ENCODE results near the gene FOXP2. TPM values are rescaled to one million over a fixed set of nuclear protein-coding genes. Genes with fewer than 3 reads are reported as not detected.
"Not testable (repeated sequence)": the region's sequence is repeated elsewhere in the genome, so short reads cannot be mapped to it uniquely, and the experiment has no call there.

The FOXP2 gene
- total RNA-seq, 1 donor from 2014 or later = not detected

GRCh38 chr7:114590298-114590697 lies 175.7 kb downstream of the FOXP2 start:
- DNase-seq (ENCODE audit: low spot score) = no peak
- no peaks in the 10 kb centered on the region for H3K4me1 Mint-ChIP-seq (ENCODE audit: low read depth)
- no peaks in the 10 kb centered on the region for H3K9me3 Mint-ChIP-seq
- no peaks in the 10 kb centered on the region for H3K36me3 Mint-ChIP-seq (ENCODE audit: low read depth)
- H3K27me3 Mint-ChIP-seq (ENCODE audit: insufficient read depth) = no peaks in the 10 kb centered on the region
- H3K4me3 Mint-ChIP-seq = no peak overlapping the region
- H3K27ac Mint-ChIP-seq = no peak overlapping the region
- intact Hi-C loops (cut with micrococcal nuclease) = no loop called here

GRCh38 chr7:114598946-114599345 lies 184.3 kb downstream of the FOXP2 start:
- H3K27ac Mint-ChIP-seq = no peak overlapping the region
- H3K27me3 Mint-ChIP-seq (ENCODE audit: insufficient read depth) = no peaks in the 10 kb centered on the region
- no peaks in the 10 kb centered on the region for H3K36me3 Mint-ChIP-seq (ENCODE audit: low read depth)
- H3K4me1 Mint-ChIP-seq (ENCODE audit: low read depth) = no peaks in the 10 kb centered on the region
- H3K4me3 Mint-ChIP-seq = no peak overlapping the region
- H3K9me3 Mint-ChIP-seq = no peaks in the 10 kb centered on the region
- intact Hi-C loops (cut with micrococcal nuclease) = no loop called here
- DNase-seq (ENCODE audit: low spot score) = no peak

- H3K9me3 Mint-ChIP-seq = no peaks in the 10 kb centered on the region
- intact Hi-C loops (cut with micrococcal nuclease) = no loop called here
- no peaks in the 10 kb centered on the region for H3K4me1 Mint-ChIP-seq (ENCODE audit: low read depth)
- H3K36me3 Mint-ChIP-seq (ENCODE audit: low read depth) = no peaks in the 10 kb centered on the region
- DNase-seq (ENCODE audit: low spot score) = no peak
- no peak overlapping the region for H3K27ac Mint-ChIP-seq
- H3K4me3 Mint-ChIP-seq = no peak overlapping the region
- no peaks in the 10 kb centered on the region for H3K27me3 Mint-ChIP-seq (ENCODE audit: insufficient read depth)
These were observed 191.5 kb downstream of the FOXP2 start for GRCh38 chr7:114606100-114606499.

GRCh38 chr7:114608822-114609221 lies 194.2 kb downstream of the FOXP2 start:
- H3K9me3 Mint-ChIP-seq; H3K4me3 Mint-ChIP-seq; DNase-seq (ENCODE audit: low spot score); intact Hi-C loops (cut with micrococcal nuclease); H3K27me3 Mint-ChIP-seq (ENCODE audit: insufficient read depth); H3K36me3 Mint-ChIP-seq (ENCODE audit: low read depth); H3K4me1 Mint-ChIP-seq (ENCODE audit: low read depth); H3K27ac Mint-ChIP-seq: not testable (repeated sequence)

- no peak overlapping the region for H3K27ac Mint-ChIP-seq
- no peaks in the 10 kb centered on the region for H3K9me3 Mint-ChIP-seq
- intact Hi-C loops (cut with micrococcal nuclease) = no loop called here
- DNase-seq (ENCODE audit: low spot score) = no peak
- H3K36me3 Mint-ChIP-seq (ENCODE audit: low read depth) = no peaks in the 10 kb centered on the region
- no peak overlapping the region for H3K4me3 Mint-ChIP-seq
- H3K4me1 Mint-ChIP-seq (ENCODE audit: low read depth) = no peaks in the 10 kb centered on the region
- no peaks in the 10 kb centered on the region for H3K27me3 Mint-ChIP-seq (ENCODE audit: insufficient read depth)
These were observed 205.6 kb downstream of the FOXP2 start for GRCh38 chr7:114620208-114620607.

GRCh38 chr7:114622221-114622620 lies 207.6 kb downstream of the FOXP2 start:
- no peak for DNase-seq (ENCODE audit: low spot score)
- H3K36me3 Mint-ChIP-seq (ENCODE audit: low read depth) = no peaks in the 10 kb centered on the region
- intact Hi-C loops (cut with micrococcal nuclease) = no loop called here
- H3K27ac Mint-ChIP-seq = no peak overlapping the region
- no peaks in the 10 kb centered on the region for H3K9me3 Mint-ChIP-seq
- no peaks in the 10 kb centered on the region for H3K27me3 Mint-ChIP-seq (ENCODE audit: insufficient read depth)
- H3K4me3 Mint-ChIP-seq = no peak overlapping the region
- H3K4me1 Mint-ChIP-seq (ENCODE audit: low read depth) = no peaks in the 10 kb centered on the region

GRCh38 chr7:114623146-114623545 lies 208.5 kb downstream of the FOXP2 start:
- Mint-ChIP-seq H3K4me3 (no peak overlapping the region), H3K27ac (no peak overlapping the region), H3K27me3 (ENCODE audit: insufficient read depth) (no peaks in the 10 kb centered on the region), H3K36me3 (ENCODE audit: low read depth) (no peaks in the 10 kb centered on the region), H3K4me1 (ENCODE audit: low read depth) (no peaks in the 10 kb centered on the region), H3K9me3 (no peaks in the 10 kb centered on the region)
- no peak for DNase-seq (ENCODE audit: low spot score)
- intact Hi-C loops (cut with micrococcal nuclease) = no loop called here

GRCh38 chr7:114627231-114627630 lies 212.6 kb downstream of the FOXP2 start:
- intact Hi-C loops (cut with micrococcal nuclease) = no loop called here
- peaks cover 2% of the 10 kb centered on the region for H3K27me3 Mint-ChIP-seq (ENCODE audit: insufficient read depth)
- no peaks in the 10 kb centered on the region for H3K4me1 Mint-ChIP-seq (ENCODE audit: low read depth)
- no peak overlapping the region for H3K27ac Mint-ChIP-seq
- no peaks in the 10 kb centered on the region for H3K36me3 Mint-ChIP-seq (ENCODE audit: low read depth)
- DNase-seq (ENCODE audit: low spot score) = no peak
- no peaks in the 10 kb centered on the region for H3K9me3 Mint-ChIP-seq
- no peak overlapping the region for H3K4me3 Mint-ChIP-seq

GRCh38 chr7:114628362-114628761 lies 213.7 kb downstream of the FOXP2 start:
- H3K4me1 Mint-ChIP-seq (ENCODE audit: low read depth) = no peaks in the 10 kb centered on the region
- no peak for DNase-seq (ENCODE audit: low spot score)
- intact Hi-C loops (cut with micrococcal nuclease) = no loop called here
- peaks cover 2% of the 10 kb centered on the region for H3K27me3 Mint-ChIP-seq (ENCODE audit: insufficient read depth)
- no peak overlapping the region for H3K27ac Mint-ChIP-seq
- H3K36me3 Mint-ChIP-seq (ENCODE audit: low read depth) = no peaks in the 10 kb centered on the region
- no peak overlapping the region for H3K4me3 Mint-ChIP-seq
- no peaks in the 10 kb centered on the region for H3K9me3 Mint-ChIP-seq

GRCh38 chr7:114629762-114630161 lies 215.1 kb downstream of the FOXP2 start:
- intact Hi-C loops (cut with micrococcal nuclease) = no loop called here
- no peaks in the 10 kb centered on the region for H3K36me3 Mint-ChIP-seq (ENCODE audit: low read depth)
- no peak overlapping the region for H3K4me3 Mint-ChIP-seq
- peaks cover 2% of the 10 kb centered on the region for H3K27me3 Mint-ChIP-seq (ENCODE audit: insufficient read depth)
- no peak overlapping the region for H3K27ac Mint-ChIP-seq
- no peak for DNase-seq (ENCODE audit: low spot score)
- no peaks in the 10 kb centered on the region for H3K4me1 Mint-ChIP-seq (ENCODE audit: low read depth)
- H3K9me3 Mint-ChIP-seq = no peaks in the 10 kb centered on the region

GRCh38 chr7:114630201-114630990 lies 215.8 kb downstream of the FOXP2 start:
- Mint-ChIP-seq H3K4me3 (no peak overlapping the region), H3K27me3 (ENCODE audit: insufficient read depth) (peaks cover 2% of the 10 kb centered on the region), H3K36me3 (ENCODE audit: low read depth) (no peaks in the 10 kb centered on the region), H3K4me1 (ENCODE audit: low read depth) (no peaks in the 10 kb centered on the region), H3K27ac (no peak overlapping the region), H3K9me3 (no peaks in the 10 kb centered on the region)
- no peak for DNase-seq (ENCODE audit: low spot score)
- intact Hi-C loops (cut with micrococcal nuclease) = no loop called here

GRCh38 chr7:114631249-114631822 lies 216.7 kb downstream of the FOXP2 start:
- Mint-ChIP-seq H3K4me3 (no peak overlapping the region), H3K27me3 (ENCODE audit: insufficient read depth) (peaks cover 2% of the 10 kb centered on the region), H3K27ac (no peak overlapping the region), H3K4me1 (ENCODE audit: low read depth) (no peaks in the 10 kb centered on the region), H3K9me3 (no peaks in the 10 kb centered on the region), H3K36me3 (ENCODE audit: low read depth) (no peaks in the 10 kb centered on the region)
- intact Hi-C loops (cut with micrococcal nuclease) = no loop called here
- DNase-seq (ENCODE audit: low spot score) = no peak

- H3K4me3 Mint-ChIP-seq = no peak overlapping the region
- no peaks in the 10 kb centered on the region for H3K27me3 Mint-ChIP-seq (ENCODE audit: insufficient read depth)
- no peak overlapping the region for H3K27ac Mint-ChIP-seq
- no peak for DNase-seq (ENCODE audit: low spot score)
- intact Hi-C loops (cut with micrococcal nuclease) = no loop called here
- no peaks in the 10 kb centered on the region for H3K36me3 Mint-ChIP-seq (ENCODE audit: low read depth)
- no peaks in the 10 kb centered on the region for H3K4me1 Mint-ChIP-seq (ENCODE audit: low read depth)
- H3K9me3 Mint-ChIP-seq = no peaks in the 10 kb centered on the region
These were observed 224.8 kb downstream of the FOXP2 start for GRCh38 chr7:114639451-114639850.
